ENCODE data around the gene CYTH3.

DNA sequence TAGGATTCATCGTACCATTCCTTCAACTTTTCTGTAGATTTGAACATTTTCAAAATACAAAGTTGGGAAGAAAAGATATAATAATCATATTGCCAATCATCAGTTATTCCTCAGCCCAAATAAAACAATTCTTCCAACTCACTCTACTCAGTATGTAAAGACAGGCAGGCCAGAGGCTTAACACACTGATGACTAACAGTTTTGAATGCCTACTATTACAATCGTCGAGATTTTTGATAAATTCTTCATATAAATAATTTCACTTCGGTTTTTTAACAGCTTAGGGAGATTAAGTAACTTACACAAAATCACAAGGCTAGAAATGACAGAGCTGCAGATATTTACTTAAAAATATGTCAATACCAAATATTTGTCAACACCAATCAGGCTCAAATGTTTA lies 17.6 kb downstream of the CYTH3 start:
- TF ChIP-seq, protein P1, sequence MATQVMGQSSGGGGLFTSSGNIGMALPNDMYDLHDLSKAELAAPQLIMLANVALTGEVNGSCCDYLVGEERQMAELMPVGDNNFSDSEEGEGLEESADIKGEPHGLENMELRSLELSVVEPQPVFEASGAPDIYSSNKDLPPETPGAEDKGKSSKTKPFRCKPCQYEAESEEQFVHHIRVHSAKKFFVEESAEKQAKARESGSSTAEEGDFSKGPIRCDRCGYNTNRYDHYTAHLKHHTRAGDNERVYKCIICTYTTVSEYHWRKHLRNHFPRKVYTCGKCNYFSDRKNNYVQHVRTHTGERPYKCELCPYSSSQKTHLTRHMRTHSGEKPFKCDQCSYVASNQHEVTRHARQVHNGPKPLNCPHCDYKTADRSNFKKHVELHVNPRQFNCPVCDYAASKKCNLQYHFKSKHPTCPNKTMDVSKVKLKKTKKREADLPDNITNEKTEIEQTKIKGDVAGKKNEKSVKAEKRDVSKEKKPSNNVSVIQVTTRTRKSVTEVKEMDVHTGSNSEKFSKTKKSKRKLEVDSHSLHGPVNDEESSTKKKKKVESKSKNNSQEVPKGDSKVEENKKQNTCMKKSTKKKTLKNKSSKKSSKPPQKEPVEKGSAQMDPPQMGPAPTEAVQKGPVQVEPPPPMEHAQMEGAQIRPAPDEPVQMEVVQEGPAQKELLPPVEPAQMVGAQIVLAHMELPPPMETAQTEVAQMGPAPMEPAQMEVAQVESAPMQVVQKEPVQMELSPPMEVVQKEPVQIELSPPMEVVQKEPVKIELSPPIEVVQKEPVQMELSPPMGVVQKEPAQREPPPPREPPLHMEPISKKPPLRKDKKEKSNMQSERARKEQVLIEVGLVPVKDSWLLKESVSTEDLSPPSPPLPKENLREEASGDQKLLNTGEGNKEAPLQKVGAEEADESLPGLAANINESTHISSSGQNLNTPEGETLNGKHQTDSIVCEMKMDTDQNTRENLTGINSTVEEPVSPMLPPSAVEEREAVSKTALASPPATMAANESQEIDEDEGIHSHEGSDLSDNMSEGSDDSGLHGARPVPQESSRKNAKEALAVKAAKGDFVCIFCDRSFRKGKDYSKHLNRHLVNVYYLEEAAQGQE (IDR thresholded peaks at IDR 0.05; ENCODE audit: low read depth) = no peak
- TF ChIP-seq EZH2 (IDR thresholded peaks at IDR 0.05) (no peak), CTCF (IDR thresholded peaks at IDR 0.05 in 2 of 3, conservative IDR thresholded peaks at IDR 0.05 in 1 of 3; ENCODE audit: borderline replicate concordance in 1 of 3, insufficient read depth in 1 of 3, low read depth in 2 of 3, low read length in 2 of 3) (no peak), POLR2A (IDR thresholded peaks at IDR 0.05; ENCODE audit: borderline replicate concordance, extremely low read depth, insufficient read depth, insufficient read length) (no peak), TCF7L2 (IDR thresholded peaks at IDR 0.05; ENCODE audit: borderline replicate concordance, extremely low read depth, insufficient read depth, insufficient read length) (no peak), EZH2phosphoT487 (IDR thresholded peaks at IDR 0.05; ENCODE audit: borderline replicate concordance) (no peak), CEBPB (IDR thresholded peaks at IDR 0.05; ENCODE audit: low read depth) (no peak), POLR2AphosphoS5 (IDR thresholded peaks at IDR 0.05; ENCODE audit: low read depth, low read length) (no peak), ELF1 (IDR thresholded peaks at IDR 0.05; ENCODE audit: borderline replicate concordance, low read depth) (no peak), MAX (IDR thresholded peaks at IDR 0.05) (no peak), JUND (IDR thresholded peaks at IDR 0.05) (no peak)
